Trophoblast cell (in vitro differentiated cells and primary cell): ENCODE data around the gene KCNK5.

ENCODE experiments used
- DNase-seq, 2 donors: peaks; one replicate each; pipeline ENCODE4 v3.0.0-alpha.2; 2016
- H2AFZ ChIP-seq: 2 replicates; pipeline ENCODE4 v1.6.1; 2013; ENCODE audit warnings: low read length, moderate library complexity, mild to moderate bottlenecking; ENCODE audit not compliant: insufficient read depth, poor library complexity
- H2AK5ac ChIP-seq: 2 replicates; pipeline ENCODE4 v1.6.1; 2013; ENCODE audit warnings: mild to moderate bottlenecking, low read length
- H2BK120ac ChIP-seq: 2 replicates; pipeline ENCODE4 v1.6.1; 2013; ENCODE audit warnings: low read length, mild to moderate bottlenecking, moderate library complexity; ENCODE audit not compliant: insufficient read depth, poor library complexity
- H2BK12ac ChIP-seq: 2 replicates; pipeline ENCODE4 v1.6.1; 2013; ENCODE audit warnings: mild to moderate bottlenecking, low read length, moderate library complexity
- H2BK5ac ChIP-seq: 2 replicates; pipeline ENCODE4 v1.6.1; 2013; ENCODE audit warnings: low read length, low read depth, moderate library complexity, mild to moderate bottlenecking; ENCODE audit not compliant: poor library complexity
- H3K14ac ChIP-seq: 2 replicates; pipeline ENCODE4 v1.6.1; 2013; ENCODE audit warnings: mild to moderate bottlenecking, low read length
- H3K18ac ChIP-seq: 2 replicates; pipeline ENCODE4 v1.6.1; 2013; ENCODE audit warnings: mild to moderate bottlenecking, low read length
- H3K23ac ChIP-seq: 2 replicates; pipeline ENCODE4 v1.6.1; 2013; ENCODE audit warnings: low read length
- H3K27ac ChIP-seq: 2 replicates; pipeline ENCODE4 v1.5.1; 2013; ENCODE audit warnings: low read depth, mild to moderate bottlenecking, inconsistent platforms, low read length, moderate library complexity
- H3K27me3 ChIP-seq: 2 replicates; pipeline ENCODE4 v1.6.1; 2013; ENCODE audit warnings: inconsistent platforms, mild to moderate bottlenecking, low read length, moderate library complexity; ENCODE audit not compliant: insufficient read depth
- H3K36me3 ChIP-seq, 2 experiments: 1 replicate in 1 of 2; 2 replicates in 1 of 2; pipeline ENCODE4 v1.6.1; 2013; ENCODE audit warnings: low read length in 2 of 2, mild to moderate bottlenecking in 2 of 2, moderate library complexity in 1 of 2; ENCODE audit not compliant: insufficient read depth in 2 of 2, control insufficient read depth in 1 of 2
- H3K4ac ChIP-seq: 2 replicates; pipeline ENCODE4 v1.6.1; 2013; ENCODE audit warnings: low read depth, mild to moderate bottlenecking, low read length, moderate library complexity
- H3K4me1 ChIP-seq, 2 experiments: 1 replicate in 1 of 2; 2 replicates in 1 of 2; pipeline ENCODE4 v1.6.1; 2013; ENCODE audit warnings: low read length in 2 of 2, mild to moderate bottlenecking in 2 of 2, moderate library complexity in 1 of 2; ENCODE audit not compliant: insufficient read depth in 2 of 2, control insufficient read depth in 1 of 2
- H3K4me2 ChIP-seq: 2 replicates; pipeline ENCODE4 v1.6.1; 2013; ENCODE audit warnings: inconsistent platforms, mild to moderate bottlenecking, low read length, moderate library complexity
- H3K4me3 ChIP-seq: 2 replicates; pipeline ENCODE4 v1.5.1; 2013; ENCODE audit warnings: mild to moderate bottlenecking, low read depth, low read length, inconsistent platforms
- H3K79me1 ChIP-seq: one replicate; pipeline ENCODE4 v1.6.1; 2013; ENCODE audit warnings: low read length
- H3K79me2 ChIP-seq: 2 replicates; pipeline ENCODE4 v1.6.1; 2013; ENCODE audit warnings: low read length, mild to moderate bottlenecking; ENCODE audit not compliant: control insufficient read depth, insufficient read depth, poor library complexity
- H3K9ac ChIP-seq: 2 replicates; pipeline ENCODE4 v1.6.1; 2013; ENCODE audit warnings: mild to moderate bottlenecking, low read length
- H3K9me3 ChIP-seq: 2 replicates; pipeline ENCODE4 v1.6.1; 2013; ENCODE audit warnings: low read depth, mild to moderate bottlenecking, control low read depth, inconsistent platforms, low read length; ENCODE audit not compliant: insufficient read depth
- H4K12ac ChIP-seq: 2 replicates; pipeline ENCODE4 v1.6.1; 2013; ENCODE audit warnings: low read depth, mild to moderate bottlenecking, low read length, moderate library complexity
- H4K8ac ChIP-seq: 2 replicates; pipeline ENCODE4 v1.6.1; 2013; ENCODE audit warnings: low read depth, mild to moderate bottlenecking, low read length, moderate library complexity
- H4K91ac ChIP-seq: one replicate; pipeline ENCODE4 v1.6.1; 2013; ENCODE audit warnings: low read depth, mild to moderate bottlenecking, low read length, moderate library complexity
- WGBS: extraction: QIAGEN DNeasy Blood & Tissue Kit; methylation state at CpG from one replicate; pipeline ENCODE4 v1.1.7; 2013; ENCODE audit warnings: missing lambda C conversion rate; ENCODE audit not compliant: insufficient read length, insufficient coverage; ENCODE audit errors: extremely low coverage; 5-methylcytosine and 5-hydroxymethylcytosine counted together

The KCNK5 gene

GRCh38 chr6:39166189-39166911, 62.9 kb downstream of the KCNK5 start:
- H4K12ac ChIP-seq: no peak overlapping the region
- no peak overlapping the region for H3K4me2 ChIP-seq
- no peak overlapping the region for H2BK12ac ChIP-seq
- no peak overlapping the region for H3K9ac ChIP-seq
- no peak overlapping the region for H4K91ac ChIP-seq
- no peak overlapping the region for H2BK5ac ChIP-seq
- no peak overlapping the region for H2BK120ac ChIP-seq
- H3K79me1 ChIP-seq: no peaks in the 10 kb centered on the region
- H2AFZ ChIP-seq: no peak overlapping the region
- peak; percentile 68 to 88 for DNase-seq
- H3K18ac ChIP-seq: no peak overlapping the region
- no peak overlapping the region for H3K27ac ChIP-seq
- H3K79me2 ChIP-seq: no peaks in the 10 kb centered on the region
- no peak overlapping the region for H3K14ac ChIP-seq
- H3K27me3 ChIP-seq: no peaks in the 10 kb centered on the region
- H4K8ac ChIP-seq: no peak overlapping the region
- H3K4me3 ChIP-seq: no peak overlapping the region
- H3K9me3 ChIP-seq: peaks cover under 1% of the 10 kb centered on the region
- H3K4ac ChIP-seq: no peak overlapping the region
- peaks cover 4 to 5% of the 10 kb centered on the region in 2 experiments for H3K4me1 ChIP-seq
- H3K36me3 ChIP-seq: no peaks in the 10 kb centered on the region
- H2AK5ac ChIP-seq: no peak overlapping the region
- no peak overlapping the region for H3K23ac ChIP-seq
- no CpG with 5 or more reads among the region's 20 CpGs for WGBS

GRCh38 chr6:39157511-39157910, 71.8 kb downstream of the KCNK5 start:
- H3K9me3 ChIP-seq: peaks cover 2% of the 10 kb centered on the region
- no peaks in the 10 kb centered on the region for H3K79me2 ChIP-seq
- H3K23ac ChIP-seq: no peak overlapping the region
- DNase-seq: no peak
- H2BK120ac ChIP-seq: no peak overlapping the region
- H4K91ac ChIP-seq: no peak overlapping the region
- no CpG with 5 or more reads among the region's 3 CpGs for WGBS
- no peak overlapping the region for H2AFZ ChIP-seq
- H2BK12ac ChIP-seq: no peak overlapping the region
- H3K79me1 ChIP-seq: no peaks in the 10 kb centered on the region
- H3K9ac ChIP-seq: no peak overlapping the region
- no peaks in the 10 kb centered on the region for H3K27me3 ChIP-seq
- no peak overlapping the region for H3K4ac ChIP-seq
- H3K14ac ChIP-seq: no peak overlapping the region
- no peak overlapping the region for H3K27ac ChIP-seq
- no peak overlapping the region for H4K12ac ChIP-seq
- H3K18ac ChIP-seq: no peak overlapping the region
- no peak overlapping the region for H2BK5ac ChIP-seq
- H4K8ac ChIP-seq: no peak overlapping the region
- no peak overlapping the region for H3K4me3 ChIP-seq
- H3K4me1 ChIP-seq: no peaks in the 10 kb centered on the region
- no peak overlapping the region for H3K4me2 ChIP-seq
- no peaks in the 10 kb centered on the region for H3K36me3 ChIP-seq
- no peak overlapping the region for H2AK5ac ChIP-seq

- no peak overlapping the region for H4K8ac ChIP-seq
Measured at GRCh38 chr6:39156801-39157200, 72.5 kb downstream of the KCNK5 start.

GRCh38 chr6:39154705-39155104, 74.6 kb downstream of the KCNK5 start:
- Histone ChIP-seq H3K4me1 (no peaks in the 10 kb centered on the region), H3K79me2 (no peaks in the 10 kb centered on the region), H3K27ac (no peak overlapping the region), H3K4me2 (no peak overlapping the region), H2AK5ac (no peak overlapping the region), H3K18ac (no peak overlapping the region), H4K91ac (no peak overlapping the region), H2BK12ac (no peak overlapping the region), H3K79me1 (no peaks in the 10 kb centered on the region), H2BK120ac (no peak overlapping the region), H3K4ac (no peak overlapping the region), H3K27me3 (no peaks in the 10 kb centered on the region), H4K8ac (no peak overlapping the region), H3K14ac (no peak overlapping the region), H2AFZ (no peak overlapping the region), H3K9me3 (peaks cover 2% of the 10 kb centered on the region), H3K23ac (no peak overlapping the region), H4K12ac (no peak overlapping the region), H3K9ac (no peak overlapping the region), H2BK5ac (no peak overlapping the region), H3K36me3 (no peaks in the 10 kb centered on the region), H3K4me3 (no peak overlapping the region)
- DNase-seq: no peak
- no CpG with 5 or more reads among the region's 4 CpGs for WGBS

More at GRCh38 chr6:39156801-39157200, 72.5 kb downstream of the KCNK5 start:
- H3K9ac ChIP-seq: no peak overlapping the region
- no peak overlapping the region for H4K91ac ChIP-seq
- no peak overlapping the region for H2BK120ac ChIP-seq
- no peak overlapping the region for H4K12ac ChIP-seq
- H3K4me2 ChIP-seq: no peak overlapping the region
- no CpG with 5 or more reads among the region's 3 CpGs for WGBS
- H3K14ac ChIP-seq: no peak overlapping the region
- H3K27ac ChIP-seq: no peak overlapping the region
- H3K4me1 ChIP-seq: no peaks in the 10 kb centered on the region
- H2BK5ac ChIP-seq: no peak overlapping the region
- no peaks in the 10 kb centered on the region for H3K79me2 ChIP-seq
- H2AK5ac ChIP-seq: no peak overlapping the region
- H3K27me3 ChIP-seq: no peaks in the 10 kb centered on the region
- no peak for DNase-seq
- H3K23ac ChIP-seq: no peak overlapping the region
- no peak overlapping the region for H2BK12ac ChIP-seq
- no peak overlapping the region for H3K4ac ChIP-seq
- peaks cover 2% of the 10 kb centered on the region for H3K9me3 ChIP-seq
- no peak overlapping the region for H3K4me3 ChIP-seq
- no peak overlapping the region for H2AFZ ChIP-seq
- no peaks in the 10 kb centered on the region for H3K36me3 ChIP-seq
- no peaks in the 10 kb centered on the region for H3K79me1 ChIP-seq
- H3K18ac ChIP-seq: no peak overlapping the region
